ENCODE data around the gene USP40. TPM values are rescaled to one million over a fixed set of nuclear protein-coding genes. Genes with fewer than 3 reads are reported as not detected.

Gene USP40
- total RNA-seq, 4 donors from 2014 or later = 21.8 to 60.3 (median 38.2) TPM

DNA sequence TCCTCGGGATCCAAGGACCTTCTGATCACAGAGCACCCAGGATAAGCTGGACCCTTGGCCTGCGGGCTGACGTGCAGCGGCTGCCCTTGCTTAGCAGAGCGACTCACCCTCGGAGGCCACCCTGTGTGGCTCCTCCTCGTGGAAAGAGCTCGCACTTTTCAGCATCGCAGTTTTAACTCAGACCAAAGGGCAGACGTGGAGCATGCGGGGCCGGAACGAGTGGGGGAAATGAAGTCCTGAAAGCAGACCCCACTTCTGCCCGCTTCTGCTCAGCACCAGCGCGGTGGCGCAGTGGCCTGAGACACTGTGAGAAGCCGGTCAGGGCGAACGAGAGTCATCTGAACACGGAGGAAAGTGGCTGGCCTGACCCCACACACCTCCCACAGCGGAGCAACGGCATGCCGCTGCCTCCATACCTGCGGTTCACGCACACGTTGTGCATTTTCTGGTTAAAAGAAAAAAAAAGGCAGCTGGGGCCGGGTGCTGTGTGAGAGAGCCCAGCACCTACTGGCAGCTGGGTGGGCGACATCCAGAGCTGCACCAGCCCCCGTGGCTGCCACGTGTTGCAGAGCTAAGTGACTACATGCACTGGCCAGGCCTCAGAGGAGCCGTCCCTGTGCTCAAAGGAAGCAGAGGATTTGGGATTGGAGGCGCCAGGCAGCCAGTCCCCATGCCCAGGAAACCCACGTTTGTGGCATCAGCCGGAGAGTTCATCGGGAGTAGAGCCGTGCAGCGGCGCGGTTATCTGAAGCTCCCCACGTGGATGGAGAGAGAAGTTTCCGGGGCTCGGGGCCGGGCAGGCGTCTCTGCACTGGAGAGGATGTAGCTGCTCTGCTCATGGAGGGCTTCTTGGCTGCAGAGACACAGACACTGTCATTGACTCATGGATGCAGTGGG is 89.7 kb downstream of the USP40 start:
- TF ChIP-seq CTCF (IDR thresholded peaks at IDR 0.05; ENCODE audit: low read depth) = no peak

GRCh38 chr2:233476063-233476410 is 90.5 kb downstream of the USP40 start:
- no peak for TF ChIP-seq CTCF (IDR thresholded peaks at IDR 0.05; ENCODE audit: low read depth)

- no peak for TF ChIP-seq CTCF (IDR thresholded peaks at IDR 0.05; ENCODE audit: low read depth)
These were observed 92.0 kb downstream of the USP40 start for GRCh38 chr2:233474308-233475160.

DNA sequence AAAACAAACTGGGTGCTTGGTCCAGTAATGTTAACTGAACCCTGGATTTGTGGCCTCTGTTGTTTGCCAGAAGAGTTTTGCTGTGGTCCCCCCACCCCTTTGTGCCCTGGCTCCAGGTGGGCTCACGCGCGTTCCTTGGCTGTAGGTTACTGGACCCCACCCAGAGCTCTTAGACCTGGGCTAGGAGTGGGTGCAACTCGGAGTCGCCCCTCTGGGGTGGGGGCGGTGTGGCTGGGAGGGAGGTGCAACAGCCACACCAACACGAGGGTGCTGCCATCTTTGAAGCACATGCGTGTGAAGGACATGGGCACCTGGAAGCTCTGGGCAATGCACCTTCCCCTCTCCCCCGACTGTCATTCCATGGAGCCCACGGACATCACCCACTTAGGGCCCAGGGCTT is 92.7 kb downstream of the USP40 start:
- TF ChIP-seq CTCF (IDR thresholded peaks at IDR 0.05; ENCODE audit: low read depth) = no peak

- no peak for TF ChIP-seq CTCF (IDR thresholded peaks at IDR 0.05; ENCODE audit: low read depth)
These were observed 93.2 kb downstream of the USP40 start for GRCh38 chr2:233473386-233473791.

- no peak for TF ChIP-seq CTCF (IDR thresholded peaks at IDR 0.05; ENCODE audit: low read depth)
These were observed 95.1 kb downstream of the USP40 start for GRCh38 chr2:233471291-233472035.
